Measurements from ENCODE around the gene B4GALT5. TPM values are rescaled to one million over a fixed set of nuclear protein-coding genes. Genes with fewer than 3 reads are reported as not detected.

The B4GALT5 gene
- 12.3 and 13.0 TPM in 2 replicates for total RNA-seq

GRCh38 chr20:49713753-49714712 is at the start of gene B4GALT5:
Gene B4GALT5, minus strand, starts transcription at chr20:49713878. Its CDS starts 188 bp downstream, at chr20:49713690.

Other genes with a start within 250 kb of the B4GALT5 start
- gene KCNB1, start 231.2 kb downstream of the B4GALT5 start, total RNA-seq: not detected in 2 replicates
- not detected in 2 replicates for gene PTGIS, start 145.7 kb downstream of the B4GALT5 start, total RNA-seq
- gene SLC9A8, start 99.0 kb upstream of the B4GALT5 start, total RNA-seq: 2.7 and 2.9 TPM in 2 replicates
- 3.1 and 4.2 TPM in 2 replicates for gene SPATA2, start 201.7 kb upstream of the B4GALT5 start, total RNA-seq
- 111 and 123 TPM in 2 replicates for gene RNF114, start 222.5 kb upstream of the B4GALT5 start, total RNA-seq